NCI-H1417 treated with DMSO at 0.1 percent for 48 hours (cell line): ENCODE results near the gene FBXL17.

Experiments used
- DNase-seq: peaks from one replicate; lab custom pipeline; 2025; lab: John Stamatoyannopoulos, UW

Gene FBXL17

GRCh38 chr5:107950776-107951175, 431.1 kb downstream of the FBXL17 start:
- DNase-seq: no peak

GRCh38 chr5:107949688-107950341, 432.1 kb downstream of the FBXL17 start:
- no peak for DNase-seq

GRCh38 chr5:107948377-107948776, 433.5 kb downstream of the FBXL17 start:
- no peak for DNase-seq

GRCh38 chr5:107945061-107945460, 436.8 kb downstream of the FBXL17 start:
- DNase-seq: no peak

- DNase-seq: no peak
Observed at GRCh38 chr5:107943923-107944322, 438.0 kb downstream of the FBXL17 start.

GRCh38 chr5:107941036-107941435, 440.9 kb downstream of the FBXL17 start:
- DNase-seq: no peak

GRCh38 chr5:107937651-107938355, 444.1 kb downstream of the FBXL17 start:
- DNase-seq: no peak

GRCh38 chr5:107937204-107937603, 444.7 kb downstream of the FBXL17 start:
- DNase-seq: no peak

GRCh38 chr5:107936515-107936914, 445.4 kb downstream of the FBXL17 start:
- no peak for DNase-seq

GRCh38 chr5:107935645-107936044, 446.3 kb downstream of the FBXL17 start:
- no peak for DNase-seq

GRCh38 chr5:107933326-107933725, 448.6 kb downstream of the FBXL17 start:
- no peak for DNase-seq

- DNase-seq: no peak
Observed at GRCh38 chr5:107930891-107931290, 451.0 kb downstream of the FBXL17 start.

- DNase-seq: no peak
Observed at GRCh38 chr5:107930092-107930491, 451.8 kb downstream of the FBXL17 start.

GRCh38 chr5:107929080-107929479, 452.8 kb downstream of the FBXL17 start:
- DNase-seq: no peak

GRCh38 chr5:107926121-107926520, 455.8 kb downstream of the FBXL17 start:
- no peak for DNase-seq

- DNase-seq: no peak
Observed at GRCh38 chr5:107925200-107925599, 456.7 kb downstream of the FBXL17 start.

GRCh38 chr5:107919969-107920368, 461.9 kb downstream of the FBXL17 start:
- DNase-seq: no peak

GRCh38 chr5:107919361-107919760, 462.5 kb downstream of the FBXL17 start:
- DNase-seq: no peak

GRCh38 chr5:107917983-107918382, 463.9 kb downstream of the FBXL17 start:
- DNase-seq: no peak

GRCh38 chr5:107916731-107917725, 464.9 kb downstream of the FBXL17 start:
- no peak for DNase-seq

GRCh38 chr5:107915176-107915812, 466.6 kb downstream of the FBXL17 start:
- DNase-seq: no peak

- DNase-seq: no peak
Observed at GRCh38 chr5:107913494-107913893, 468.4 kb downstream of the FBXL17 start.
